ENCODE measurements around the gene ZHX3. TPM values are rescaled to one million over a fixed set of nuclear protein-coding genes. Genes with fewer than 3 reads are reported as not detected.

The ZHX3 gene
- total RNA-seq, 4 donors from 2014 or later = 57.8 to 74.8 (median 60.5) TPM

DNA sequence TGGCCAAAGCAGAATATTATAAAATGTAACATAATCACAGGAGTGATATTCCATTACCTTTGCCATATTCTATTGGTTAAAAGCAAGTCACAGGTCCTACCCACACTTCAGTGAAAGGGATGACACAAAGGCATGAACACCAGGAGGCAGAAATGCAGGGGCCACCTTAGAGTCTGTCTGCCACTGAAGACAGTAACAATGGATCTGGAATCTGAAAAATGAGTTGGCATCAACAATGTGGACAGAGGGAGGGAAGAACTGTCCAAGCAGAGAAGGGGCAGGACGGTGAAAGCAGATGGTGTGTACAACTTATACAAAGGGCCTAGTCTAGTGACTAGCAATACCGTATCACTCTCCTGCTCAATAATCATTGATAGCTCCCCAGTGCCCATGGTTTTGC is 16.5 kb upstream of the ZHX3 start:
- intact Hi-C loops (cut with DNase I) = loop anchor here (10.0 kb wide), 1 partner anchor 189 kb away; no protein-coding TSS in a partner anchor
- H3K4me1 ChIP-seq = peaks cover 19 to 37% of the 10 kb centered on the region in 2 donors
- H3K27me3 ChIP-seq = no peaks in the 10 kb centered on the region
- H3K9me3 ChIP-seq = no peaks in the 10 kb centered on the region
- 94 to 96% methylated on average over 2 of the region's 2 CpGs for WGBS, 2 donors
- no peaks in the 10 kb centered on the region for H3K36me3 ChIP-seq
- H3K27ac ChIP-seq = peak overlapping the region in 1 of 3 donors; percentile 45
- no peak overlapping the region for H3K4me3 ChIP-seq (replicated peaks in 1 of 3)
- DNase-seq = no peak
- no peak for TF ChIP-seq POLR2A (IDR thresholded peaks at IDR 0.05)
- TF ChIP-seq, protein P1, sequence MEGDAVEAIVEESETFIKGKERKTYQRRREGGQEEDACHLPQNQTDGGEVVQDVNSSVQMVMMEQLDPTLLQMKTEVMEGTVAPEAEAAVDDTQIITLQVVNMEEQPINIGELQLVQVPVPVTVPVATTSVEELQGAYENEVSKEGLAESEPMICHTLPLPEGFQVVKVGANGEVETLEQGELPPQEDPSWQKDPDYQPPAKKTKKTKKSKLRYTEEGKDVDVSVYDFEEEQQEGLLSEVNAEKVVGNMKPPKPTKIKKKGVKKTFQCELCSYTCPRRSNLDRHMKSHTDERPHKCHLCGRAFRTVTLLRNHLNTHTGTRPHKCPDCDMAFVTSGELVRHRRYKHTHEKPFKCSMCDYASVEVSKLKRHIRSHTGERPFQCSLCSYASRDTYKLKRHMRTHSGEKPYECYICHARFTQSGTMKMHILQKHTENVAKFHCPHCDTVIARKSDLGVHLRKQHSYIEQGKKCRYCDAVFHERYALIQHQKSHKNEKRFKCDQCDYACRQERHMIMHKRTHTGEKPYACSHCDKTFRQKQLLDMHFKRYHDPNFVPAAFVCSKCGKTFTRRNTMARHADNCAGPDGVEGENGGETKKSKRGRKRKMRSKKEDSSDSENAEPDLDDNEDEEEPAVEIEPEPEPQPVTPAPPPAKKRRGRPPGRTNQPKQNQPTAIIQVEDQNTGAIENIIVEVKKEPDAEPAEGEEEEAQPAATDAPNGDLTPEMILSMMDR (IDR thresholded peaks at IDR 0.05) = no peak

DNA sequence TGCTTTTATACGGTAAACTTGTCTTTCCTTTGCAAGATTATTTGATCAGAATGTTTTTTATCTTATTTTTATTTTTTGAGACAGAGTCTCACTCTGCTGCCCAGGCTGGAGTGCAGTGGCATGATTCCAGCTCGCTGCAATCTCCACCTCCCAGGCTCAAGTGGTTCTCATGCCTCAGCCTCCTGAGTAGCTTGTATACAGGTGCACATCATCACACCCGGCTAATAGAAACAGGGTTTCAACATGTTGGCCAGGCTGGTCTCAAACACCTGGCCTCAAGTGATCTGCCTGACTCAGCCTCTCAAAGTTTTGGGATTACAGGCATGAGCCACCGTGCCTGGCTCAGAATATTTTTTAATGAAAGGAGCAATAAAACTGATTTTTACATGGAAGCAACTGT is 14.2 kb upstream of the ZHX3 start:
- peaks cover 11 to 30% of the 10 kb centered on the region in 2 donors for H3K4me1 ChIP-seq
- no peaks in the 10 kb centered on the region for H3K36me3 ChIP-seq
- DNase-seq = peak; percentile 66 to 67
- TF ChIP-seq POLR2A (IDR thresholded peaks at IDR 0.05) = no peak
- TF ChIP-seq, protein P1 (IDR thresholded peaks at IDR 0.05) = no peak
- no peak overlapping the region for H3K27ac ChIP-seq
- no peaks in the 10 kb centered on the region for H3K27me3 ChIP-seq
- intact Hi-C loops (cut with DNase I) = loop anchor here (10.0 kb wide), 1 partner anchor 187 kb away; no protein-coding TSS in a partner anchor
- no peaks in the 10 kb centered on the region for H3K9me3 ChIP-seq
- WGBS, 2 donors = 59 to 68% methylated on average over 4 of the region's 4 CpGs
- H3K4me3 ChIP-seq (replicated peaks in 1 of 3) = no peak overlapping the region

DNA sequence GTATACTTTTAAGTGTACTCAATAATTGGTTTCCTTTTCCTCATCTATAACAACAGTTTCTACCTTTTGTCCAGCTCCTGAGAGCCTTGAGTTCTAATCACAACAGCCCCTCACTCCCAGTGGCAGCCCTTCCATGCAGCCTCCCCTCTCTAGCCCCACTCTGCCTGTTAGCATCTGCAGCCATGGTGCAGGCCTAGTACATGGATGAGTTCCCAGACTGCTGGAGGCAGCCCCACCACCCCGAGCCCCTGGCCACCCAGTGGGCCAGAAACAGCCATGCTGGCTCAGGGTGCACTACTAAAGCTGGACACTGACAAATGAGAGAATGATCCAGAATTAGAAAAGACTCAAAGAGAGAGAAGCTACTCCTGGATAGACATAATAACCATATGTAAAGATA is 13.4 kb upstream of the ZHX3 start:
- 95 to 100% methylated on average over 1 of the region's 1 CpG for WGBS, 2 donors
- intact Hi-C loops (cut with DNase I) = loop anchor here (10.0 kb wide), 1 partner anchor 186 kb away; no protein-coding TSS in a partner anchor
- Histone ChIP-seq H3K4me1 (peaks cover 11 to 30% of the 10 kb centered on the region in 2 donors), H3K4me3 (replicated peaks in 1 of 3) (no peak overlapping the region), H3K27ac (no peak overlapping the region), H3K27me3 (no peaks in the 10 kb centered on the region), H3K9me3 (no peaks in the 10 kb centered on the region), H3K36me3 (no peaks in the 10 kb centered on the region)
- no peak for TF ChIP-seq POLR2A (IDR thresholded peaks at IDR 0.05)
- DNase-seq = no peak

DNA sequence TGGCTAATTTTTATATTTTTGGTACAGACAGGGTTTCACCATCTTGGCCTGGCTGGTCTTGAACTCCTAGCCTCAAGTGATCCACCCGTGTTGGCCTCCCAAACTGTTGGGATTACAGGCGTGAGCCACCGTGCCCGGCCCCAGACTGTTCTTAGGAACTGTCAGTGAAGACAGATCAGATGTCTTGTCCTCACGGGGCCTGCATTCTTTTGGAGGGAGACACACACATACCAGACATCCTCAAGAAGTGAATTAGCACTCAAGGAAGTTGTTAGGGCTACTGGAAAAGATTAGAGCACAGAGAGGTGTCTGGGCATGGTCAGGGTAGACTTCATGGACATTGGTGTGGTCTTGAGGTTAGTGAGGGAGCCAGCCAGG is 12.8 kb upstream of the ZHX3 start:
- no peaks in the 10 kb centered on the region for H3K9me3 ChIP-seq
- H3K36me3 ChIP-seq = no peaks in the 10 kb centered on the region
- H3K4me3 ChIP-seq (replicated peaks in 1 of 3) = no peak overlapping the region
- no peak for DNase-seq
- H3K27ac ChIP-seq = peak overlapping the region in 2 of 3 donors; percentile 82 to 86
- intact Hi-C loops (cut with DNase I) = loop anchor here (10.0 kb wide), 1 partner anchor 186 kb away; no protein-coding TSS in a partner anchor
- 74 to 96% methylated on average over 5 of the region's 5 CpGs for WGBS, 2 donors
- peaks cover 11 to 30% of the 10 kb centered on the region in 2 donors for H3K4me1 ChIP-seq
- no peaks in the 10 kb centered on the region for H3K27me3 ChIP-seq
- TF ChIP-seq, protein P1 (IDR thresholded peaks at IDR 0.05) = no peak
- no peak for TF ChIP-seq POLR2A (IDR thresholded peaks at IDR 0.05)

DNA sequence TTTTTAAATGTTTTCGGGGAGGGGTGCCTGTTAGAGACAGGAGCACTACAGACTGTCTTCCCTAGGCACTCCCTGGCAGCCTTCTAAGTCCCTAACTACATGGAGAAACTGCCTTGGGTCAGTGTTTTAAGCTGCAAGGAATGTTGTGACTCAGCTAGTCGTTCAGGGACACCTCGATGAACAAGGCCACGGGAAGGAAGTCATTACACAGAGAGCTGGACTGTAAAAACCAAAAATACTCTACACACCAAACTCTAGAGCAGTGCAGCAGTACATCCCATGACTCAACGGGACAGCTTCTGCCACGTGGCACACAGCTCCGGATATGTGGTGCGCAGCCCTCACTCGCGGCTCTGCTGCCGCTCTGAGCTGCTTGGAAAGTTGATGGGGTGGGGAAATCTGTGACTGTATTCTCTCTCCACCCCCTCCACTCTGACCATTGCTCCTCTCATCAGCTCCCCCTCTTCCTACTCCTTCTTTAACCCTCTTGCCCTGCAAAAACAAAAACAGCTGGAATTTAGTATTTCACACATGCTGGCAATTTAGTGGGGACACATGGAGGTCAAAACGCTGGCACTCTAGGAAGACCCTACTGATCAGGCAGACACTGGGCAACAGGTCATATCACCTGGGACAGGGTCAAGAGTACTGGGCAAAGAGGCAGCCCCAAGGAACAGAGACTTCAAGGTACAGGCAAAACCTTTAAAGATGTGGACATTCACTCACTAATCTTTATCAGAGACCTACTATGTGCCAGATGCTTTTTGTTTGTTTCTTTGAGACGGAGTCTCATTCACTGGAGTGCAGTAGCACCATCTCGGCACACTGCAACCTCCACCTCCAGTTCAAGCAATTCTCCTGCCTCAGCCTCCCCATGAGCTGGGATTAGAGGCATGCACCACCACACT is 12.2 kb upstream of the ZHX3 start:
- intact Hi-C loops (cut with DNase I) = loop anchor here (10.0 kb wide), 1 partner anchor 185 kb away; no protein-coding TSS in a partner anchor
- TF ChIP-seq, protein P1 (IDR thresholded peaks at IDR 0.05) = no peak
- TF ChIP-seq POLR2A (IDR thresholded peaks at IDR 0.05) = peak in 1 of 2 donors; percentile 40
- Histone ChIP-seq H3K4me1 (peaks cover 11 to 24% of the 10 kb centered on the region in 2 donors), H3K4me3 (replicated peaks in 1 of 3) (no peak overlapping the region), H3K9me3 (no peaks in the 10 kb centered on the region), H3K36me3 (no peaks in the 10 kb centered on the region), H3K27me3 (no peaks in the 10 kb centered on the region), H3K27ac (peak overlapping the region; percentile 65 to 86 (median 82))
- WGBS, 2 donors = 31 to 35% methylated on average over 12 to 14 of the region's 14 CpGs
- DNase-seq = peak; percentile 75 to 76
